ENCODE results near the gene NEGR1. TPM values are rescaled to one million over a fixed set of nuclear protein-coding genes. Genes with fewer than 3 reads are reported as not detected.

The NEGR1 gene
- total RNA-seq, 1 donor from 2014 or later: 7.6 TPM

DNA sequence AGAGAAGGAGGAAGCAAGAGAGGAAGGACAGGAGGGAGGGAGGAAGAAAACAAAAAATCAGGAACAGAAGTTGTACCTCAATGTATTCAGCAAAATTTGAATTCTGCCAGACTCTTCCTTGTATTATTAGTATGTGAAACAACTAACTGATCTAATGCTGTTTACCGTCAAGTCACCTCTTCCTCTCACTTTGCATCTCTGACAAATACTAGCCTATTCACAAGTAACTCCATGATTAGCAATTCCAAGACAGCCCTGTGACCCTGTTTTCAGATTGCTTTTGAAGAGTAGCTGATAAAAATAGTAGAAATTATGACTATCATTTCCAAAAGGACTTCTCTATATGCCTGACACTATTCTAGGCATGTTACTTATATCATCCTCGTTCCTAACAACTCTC lies 445.4 kb downstream of the NEGR1 start:
- no peak for DNase-seq (ENCODE audit: extremely low spot score, unreplicated experiment)
- TF ChIP-seq, protein P1, sequence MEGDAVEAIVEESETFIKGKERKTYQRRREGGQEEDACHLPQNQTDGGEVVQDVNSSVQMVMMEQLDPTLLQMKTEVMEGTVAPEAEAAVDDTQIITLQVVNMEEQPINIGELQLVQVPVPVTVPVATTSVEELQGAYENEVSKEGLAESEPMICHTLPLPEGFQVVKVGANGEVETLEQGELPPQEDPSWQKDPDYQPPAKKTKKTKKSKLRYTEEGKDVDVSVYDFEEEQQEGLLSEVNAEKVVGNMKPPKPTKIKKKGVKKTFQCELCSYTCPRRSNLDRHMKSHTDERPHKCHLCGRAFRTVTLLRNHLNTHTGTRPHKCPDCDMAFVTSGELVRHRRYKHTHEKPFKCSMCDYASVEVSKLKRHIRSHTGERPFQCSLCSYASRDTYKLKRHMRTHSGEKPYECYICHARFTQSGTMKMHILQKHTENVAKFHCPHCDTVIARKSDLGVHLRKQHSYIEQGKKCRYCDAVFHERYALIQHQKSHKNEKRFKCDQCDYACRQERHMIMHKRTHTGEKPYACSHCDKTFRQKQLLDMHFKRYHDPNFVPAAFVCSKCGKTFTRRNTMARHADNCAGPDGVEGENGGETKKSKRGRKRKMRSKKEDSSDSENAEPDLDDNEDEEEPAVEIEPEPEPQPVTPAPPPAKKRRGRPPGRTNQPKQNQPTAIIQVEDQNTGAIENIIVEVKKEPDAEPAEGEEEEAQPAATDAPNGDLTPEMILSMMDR (IDR thresholded peaks at IDR 0.05): no peak
- Mint-ChIP-seq H3K4me1 (ENCODE audit: unreplicated experiment) (peaks cover 2% of the 10 kb centered on the region), H3K27ac (ENCODE audit: unreplicated experiment) (no peak overlapping the region), H3K27me3 (ENCODE audit: unreplicated experiment) (no peaks in the 10 kb centered on the region), H3K9me3 (ENCODE audit: unreplicated experiment) (no peaks in the 10 kb centered on the region), H3K36me3 (ENCODE audit: unreplicated experiment) (no peaks in the 10 kb centered on the region), H3K4me3 (ENCODE audit: unreplicated experiment) (no peak overlapping the region)

DNA sequence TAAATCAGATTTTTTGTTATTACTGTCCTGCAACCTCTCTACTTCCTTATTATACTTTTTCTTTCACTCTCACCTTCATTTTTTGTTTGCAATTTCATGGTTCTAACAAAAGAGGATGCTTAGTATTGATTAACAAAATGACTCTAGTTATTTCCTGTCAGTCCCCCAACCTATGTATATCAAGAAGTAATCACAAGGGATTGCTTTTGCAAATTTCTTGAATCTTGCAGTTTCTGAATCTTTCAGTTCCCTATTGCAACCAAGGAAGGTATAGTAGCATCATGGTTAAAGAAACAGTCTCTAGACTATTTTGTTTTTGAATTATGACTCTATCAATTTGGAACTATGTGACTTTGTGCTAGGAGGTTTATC lies 446.9 kb downstream of the NEGR1 start:
- Mint-ChIP-seq H3K4me3 (ENCODE audit: unreplicated experiment) (no peak overlapping the region), H3K27me3 (ENCODE audit: unreplicated experiment) (no peaks in the 10 kb centered on the region), H3K36me3 (ENCODE audit: unreplicated experiment) (no peaks in the 10 kb centered on the region), H3K27ac (ENCODE audit: unreplicated experiment) (no peak overlapping the region), H3K9me3 (ENCODE audit: unreplicated experiment) (no peaks in the 10 kb centered on the region), H3K4me1 (ENCODE audit: unreplicated experiment) (peaks cover 2% of the 10 kb centered on the region)
- no peak for DNase-seq (ENCODE audit: extremely low spot score, unreplicated experiment)
- TF ChIP-seq, protein P1 (IDR thresholded peaks at IDR 0.05): no peak

DNA sequence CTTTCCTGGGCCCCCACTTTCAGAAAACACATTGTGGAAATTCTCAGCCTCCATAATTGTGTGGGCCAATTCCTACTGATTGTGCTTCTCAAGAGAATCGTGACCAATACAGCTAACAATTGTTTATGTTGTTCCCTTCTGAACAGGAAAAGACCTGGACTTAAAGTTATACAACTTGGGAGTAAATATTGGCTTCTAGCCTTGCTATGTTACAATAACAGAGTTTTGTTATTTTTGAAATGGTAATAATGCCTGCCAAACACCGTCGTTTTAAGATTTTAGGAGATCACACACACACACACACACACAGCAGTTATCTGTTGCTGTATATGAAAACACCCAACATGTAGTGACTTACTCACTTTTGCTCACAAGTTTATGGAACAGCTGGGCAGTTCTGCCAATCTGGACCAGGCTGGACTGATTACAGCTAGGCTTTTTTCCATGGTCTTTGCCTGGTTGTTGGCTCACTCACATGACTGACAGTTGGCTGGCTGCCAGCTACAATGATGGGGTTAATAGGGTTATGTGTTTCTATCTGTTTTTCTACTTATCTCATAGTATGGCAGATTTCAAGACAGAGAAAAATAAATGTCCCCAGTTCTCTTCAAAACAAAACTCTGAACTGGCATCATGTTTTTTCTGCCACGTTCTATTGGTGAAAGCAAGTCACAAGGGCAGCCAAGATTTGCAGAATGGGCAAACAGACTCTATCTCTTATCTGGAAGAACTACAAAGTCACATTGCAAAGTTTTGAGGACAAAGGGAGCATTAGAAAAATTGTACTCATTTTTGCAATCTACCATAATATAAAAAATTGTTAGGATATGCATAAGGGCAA lies 447.5 kb downstream of the NEGR1 start:
- no peak overlapping the region for H3K4me3 Mint-ChIP-seq (ENCODE audit: unreplicated experiment)
- H3K36me3 Mint-ChIP-seq (ENCODE audit: unreplicated experiment): no peaks in the 10 kb centered on the region
- H3K4me1 Mint-ChIP-seq (ENCODE audit: unreplicated experiment): peaks cover 2% of the 10 kb centered on the region
- H3K9me3 Mint-ChIP-seq (ENCODE audit: unreplicated experiment): no peaks in the 10 kb centered on the region
- DNase-seq (ENCODE audit: extremely low spot score, unreplicated experiment): no peak
- H3K27ac Mint-ChIP-seq (ENCODE audit: unreplicated experiment): no peak overlapping the region
- H3K27me3 Mint-ChIP-seq (ENCODE audit: unreplicated experiment): no peaks in the 10 kb centered on the region
- TF ChIP-seq, protein P1 (IDR thresholded peaks at IDR 0.05): no peak

DNA sequence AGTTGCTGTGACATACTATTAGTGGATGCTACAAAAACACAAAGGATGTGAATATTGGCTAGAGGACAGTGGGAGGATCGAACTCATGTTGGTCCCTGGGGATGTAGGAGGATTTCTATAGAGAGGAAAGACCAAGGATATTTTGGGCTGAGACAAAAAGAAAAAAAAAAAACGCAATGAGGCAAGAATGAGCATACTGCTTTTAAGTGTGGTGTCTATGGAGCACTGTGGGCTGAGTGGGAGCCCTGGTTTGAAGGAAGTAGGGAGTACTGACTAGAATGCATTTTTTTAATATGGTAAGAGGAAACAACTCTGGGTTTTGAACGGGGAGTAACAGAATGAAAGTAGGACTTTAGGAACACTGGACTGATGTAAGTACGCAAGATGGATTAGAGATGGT lies 450.7 kb downstream of the NEGR1 start:
- Mint-ChIP-seq H3K27me3 (ENCODE audit: unreplicated experiment) (no peaks in the 10 kb centered on the region), H3K9me3 (ENCODE audit: unreplicated experiment) (no peaks in the 10 kb centered on the region), H3K27ac (ENCODE audit: unreplicated experiment) (no peak overlapping the region), H3K4me1 (ENCODE audit: unreplicated experiment) (peaks cover 2% of the 10 kb centered on the region), H3K4me3 (ENCODE audit: unreplicated experiment) (no peak overlapping the region), H3K36me3 (ENCODE audit: unreplicated experiment) (no peaks in the 10 kb centered on the region)
- TF ChIP-seq, protein P1 (IDR thresholded peaks at IDR 0.05): no peak
- no peak for DNase-seq (ENCODE audit: extremely low spot score, unreplicated experiment)

DNA sequence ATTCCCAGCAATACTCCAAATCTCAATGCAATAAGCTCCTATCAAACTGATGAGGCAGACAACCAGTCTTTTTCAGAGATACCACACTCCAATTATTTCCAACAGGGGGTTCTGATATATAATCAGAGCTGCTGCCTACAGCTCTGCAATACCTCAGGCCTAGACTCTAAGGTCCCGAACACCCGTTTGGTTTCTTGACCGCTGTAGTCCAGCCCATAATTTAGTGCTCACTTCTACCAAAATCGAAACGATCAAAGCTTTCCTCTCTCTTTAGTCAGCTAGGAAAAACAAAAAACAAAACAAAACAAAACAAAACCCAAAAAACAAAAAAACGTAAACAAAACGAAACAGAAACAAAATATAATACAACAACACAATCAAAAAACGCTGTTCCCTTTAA lies 453.0 kb downstream of the NEGR1 start:
- Mint-ChIP-seq H3K36me3 (ENCODE audit: unreplicated experiment) (no peaks in the 10 kb centered on the region), H3K4me3 (ENCODE audit: unreplicated experiment) (no peak overlapping the region), H3K27me3 (ENCODE audit: unreplicated experiment) (no peaks in the 10 kb centered on the region), H3K27ac (ENCODE audit: unreplicated experiment) (no peak overlapping the region), H3K4me1 (ENCODE audit: unreplicated experiment) (no peaks in the 10 kb centered on the region), H3K9me3 (ENCODE audit: unreplicated experiment) (peaks cover 4% of the 10 kb centered on the region)
- DNase-seq (ENCODE audit: extremely low spot score, unreplicated experiment): no peak
- TF ChIP-seq, protein P1 (IDR thresholded peaks at IDR 0.05): no peak
